Activated T-helper 1 cell treated with anti-CD3 and anti-CD28 coated beads, Interleukin-12 subunit alpha, Interleukin-12 subunit beta, Interleukin-2, Interleukin-4 antibody, amounts not matched to agents 30 ng/mL and 10 ng/mL and 1 ng/mL, durations not matched to agents 14 hours and 24 hours and 36 hours (primary cell): ENCODE results near the gene SMG6. TPM values are rescaled to one million over a fixed set of nuclear protein-coding genes. Genes with fewer than 3 reads are reported as not detected.

ENCODE experiments used
- DNase-seq: peaks from one replicate; pipeline ENCODE4 v3.0.0; 2021; ENCODE audit warnings: low spot score
- H3K27ac Mint-ChIP-seq: one replicate; pipeline ENCODE4 v1.8.0; 2021; ENCODE audit warnings: mild to moderate bottlenecking, mixed read lengths
- H3K27me3 Mint-ChIP-seq: one replicate; pipeline ENCODE4 v1.8.0; 2022; ENCODE audit warnings: mild to moderate bottlenecking, moderate library complexity, mixed read lengths; ENCODE audit not compliant: insufficient read depth
- H3K36me3 Mint-ChIP-seq: one replicate; pipeline ENCODE4 v1.8.0; 2021; ENCODE audit warnings: low read depth, mixed read lengths
- H3K4me1 Mint-ChIP-seq: one replicate; pipeline ENCODE4 v1.8.0; 2021; ENCODE audit warnings: low read depth, mixed read lengths
- H3K4me3 Mint-ChIP-seq: one replicate; pipeline ENCODE4 v1.8.0; 2021; ENCODE audit warnings: mild to moderate bottlenecking, moderate library complexity, mixed read lengths
- H3K9me3 Mint-ChIP-seq: one replicate; pipeline ENCODE4 v1.8.0; 2021; ENCODE audit warnings: mixed read lengths
- intact Hi-C: fragments of 100-400 bp; cut with micrococcal nuclease; formaldehyde crosslinking; loops from one replicate; pipeline ENCODE4 v1.15.1; 2024
- total RNA-seq: library from RNA; stranded (reverse); gene quantifications from 2 replicates; pipeline ENCODE4 v1.2.3, GENCODE V29; 2022

Gene SMG6
- total RNA-seq, 1 donor from 2014 or later = 39.5 TPM

- peaks cover 54% of the 10 kb centered on the region for H3K4me1 Mint-ChIP-seq
- H3K4me3 Mint-ChIP-seq = no peak overlapping the region
- DNase-seq = no peak
- intact Hi-C loops = no loop called here
- no peaks in the 10 kb centered on the region for H3K27me3 Mint-ChIP-seq
- no peaks in the 10 kb centered on the region for H3K9me3 Mint-ChIP-seq
- H3K36me3 Mint-ChIP-seq = peaks cover 57% of the 10 kb centered on the region
- no peak overlapping the region for H3K27ac Mint-ChIP-seq
Observed at GRCh38 chr17:2297023-2297422, 6.6 kb downstream of the SMG6 start.

- Mint-ChIP-seq H3K27me3 (no peaks in the 10 kb centered on the region), H3K27ac (peak overlapping the region; percentile 5), H3K4me3 (no peak overlapping the region), H3K36me3 (peaks cover 66% of the 10 kb centered on the region), H3K4me1 (peaks cover 45% of the 10 kb centered on the region), H3K9me3 (no peaks in the 10 kb centered on the region)
- intact Hi-C loops = no loop called here
- DNase-seq = no peak
Observed at GRCh38 chr17:2295575-2295974, 8.0 kb downstream of the SMG6 start.

GRCh38 chr17:2292100-2292499, 11.5 kb downstream of the SMG6 start:
- H3K4me1 Mint-ChIP-seq = peaks cover 34% of the 10 kb centered on the region
- no peak overlapping the region for H3K4me3 Mint-ChIP-seq
- intact Hi-C loops = no loop called here
- H3K27ac Mint-ChIP-seq = no peak overlapping the region
- H3K36me3 Mint-ChIP-seq = peaks cover 60% of the 10 kb centered on the region
- no peaks in the 10 kb centered on the region for H3K27me3 Mint-ChIP-seq
- no peaks in the 10 kb centered on the region for H3K9me3 Mint-ChIP-seq
- DNase-seq = no peak

- Mint-ChIP-seq H3K4me3 (no peak overlapping the region), H3K27ac (no peak overlapping the region), H3K9me3 (no peaks in the 10 kb centered on the region), H3K27me3 (no peaks in the 10 kb centered on the region), H3K4me1 (peaks cover 23% of the 10 kb centered on the region), H3K36me3 (peaks cover 47% of the 10 kb centered on the region)
- intact Hi-C loops = no loop called here
- no peak for DNase-seq
Observed at GRCh38 chr17:2289878-2290478, 13.6 kb downstream of the SMG6 start.

- intact Hi-C loops = no loop called here
- no peak overlapping the region for H3K27ac Mint-ChIP-seq
- H3K9me3 Mint-ChIP-seq = no peaks in the 10 kb centered on the region
Observed at GRCh38 chr17:2283302-2283701, 20.3 kb downstream of the SMG6 start.

GRCh38 chr17:2282297-2282873, 21.2 kb downstream of the SMG6 start:
- DNase-seq = no peak
- H3K4me3 Mint-ChIP-seq = no peak overlapping the region
- H3K9me3 Mint-ChIP-seq = no peaks in the 10 kb centered on the region
- no peaks in the 10 kb centered on the region for H3K27me3 Mint-ChIP-seq
- H3K4me1 Mint-ChIP-seq = peaks cover 45% of the 10 kb centered on the region
- peak overlapping the region; percentile 76 for H3K27ac Mint-ChIP-seq
- intact Hi-C loops = loop anchor here (1.0 kb wide), 2 partner anchors 38 to 227 kb away; partner anchors contain the start of gene HIC1
- peaks cover 51% of the 10 kb centered on the region for H3K36me3 Mint-ChIP-seq

More at GRCh38 chr17:2283302-2283701, 20.3 kb downstream of the SMG6 start:
- Mint-ChIP-seq H3K4me3 (no peak overlapping the region), H3K4me1 (peaks cover 51% of the 10 kb centered on the region), H3K27me3 (no peaks in the 10 kb centered on the region), H3K36me3 (peaks cover 55% of the 10 kb centered on the region)
- no peak for DNase-seq

GRCh38 chr17:2279707-2280106, 23.9 kb downstream of the SMG6 start:
- Mint-ChIP-seq H3K4me1 (peaks cover 59% of the 10 kb centered on the region), H3K36me3 (peaks cover 52% of the 10 kb centered on the region), H3K27me3 (no peaks in the 10 kb centered on the region), H3K9me3 (no peaks in the 10 kb centered on the region), H3K27ac (peak overlapping the region; percentile 52), H3K4me3 (no peak overlapping the region)
- no peak for DNase-seq
- intact Hi-C loops = no loop called here

- peaks cover 47% of the 10 kb centered on the region for H3K36me3 Mint-ChIP-seq
- H3K27me3 Mint-ChIP-seq = no peaks in the 10 kb centered on the region
- H3K4me3 Mint-ChIP-seq = no peak overlapping the region
- DNase-seq = no peak
- intact Hi-C loops = no loop called here
- H3K4me1 Mint-ChIP-seq = peaks cover 63% of the 10 kb centered on the region
- no peaks in the 10 kb centered on the region for H3K9me3 Mint-ChIP-seq
- peak overlapping the region; percentile 16 for H3K27ac Mint-ChIP-seq
Observed at GRCh38 chr17:2277429-2278170, 26.0 kb downstream of the SMG6 start.

GRCh38 chr17:2275722-2276121, 27.9 kb downstream of the SMG6 start:
- intact Hi-C loops = loop anchor here (1.0 kb wide), 1 partner anchor 9 kb away; no protein-coding TSS in a partner anchor
- Mint-ChIP-seq H3K4me1 (peaks cover 58% of the 10 kb centered on the region), H3K4me3 (peak overlapping the region; percentile 30), H3K36me3 (peaks cover 36% of the 10 kb centered on the region), H3K9me3 (no peaks in the 10 kb centered on the region), H3K27me3 (no peaks in the 10 kb centered on the region), H3K27ac (peak overlapping the region; percentile 82)
- DNase-seq = peak; percentile 34

GRCh38 chr17:2274414-2274813, 29.2 kb downstream of the SMG6 start:
- no peak overlapping the region for H3K27ac Mint-ChIP-seq
- H3K4me1 Mint-ChIP-seq = peaks cover 61% of the 10 kb centered on the region
- DNase-seq = no peak
- no peaks in the 10 kb centered on the region for H3K27me3 Mint-ChIP-seq
- H3K9me3 Mint-ChIP-seq = no peaks in the 10 kb centered on the region
- peaks cover 36% of the 10 kb centered on the region for H3K36me3 Mint-ChIP-seq
- intact Hi-C loops = no loop called here
- no peak overlapping the region for H3K4me3 Mint-ChIP-seq

GRCh38 chr17:2271985-2272702, 31.4 kb downstream of the SMG6 start:
- H3K27ac Mint-ChIP-seq = peak overlapping the region; percentile 92

GRCh38 chr17:2267354-2267753, 36.2 kb downstream of the SMG6 start:
- intact Hi-C loops = loop anchor here (10.0 kb wide), 1 partner anchor 363 kb away; no protein-coding TSS in a partner anchor
- no peaks in the 10 kb centered on the region for H3K27me3 Mint-ChIP-seq
- H3K4me3 Mint-ChIP-seq = peak overlapping the region; percentile 74
- no peaks in the 10 kb centered on the region for H3K9me3 Mint-ChIP-seq
- H3K36me3 Mint-ChIP-seq = peaks cover 27% of the 10 kb centered on the region
- H3K27ac Mint-ChIP-seq = peak overlapping the region; percentile 100
- H3K4me1 Mint-ChIP-seq = peaks cover 79% of the 10 kb centered on the region
- no peak for DNase-seq

More at GRCh38 chr17:2271985-2272702, 31.4 kb downstream of the SMG6 start:
- no peak for DNase-seq
- Mint-ChIP-seq H3K36me3 (peaks cover 34% of the 10 kb centered on the region), H3K9me3 (no peaks in the 10 kb centered on the region), H3K4me3 (peak overlapping the region; percentile 52), H3K4me1 (peaks cover 62% of the 10 kb centered on the region), H3K27me3 (no peaks in the 10 kb centered on the region)
- intact Hi-C loops = loop anchor here (1.0 kb wide), 1 partner anchor 9 kb away; no protein-coding TSS in a partner anchor
